Measurements from ENCODE around the gene PASD1. TPM values are rescaled to one million over a fixed set of nuclear protein-coding genes. Genes with fewer than 3 reads are reported as not detected.

The PASD1 gene
- total RNA-seq, 1 donor from 2014 or later, result not detected

GRCh38 chrX:151596282-151596681, 32.8 kb downstream of the PASD1 start:
- peaks cover 5% of the 10 kb centered on the region for H3K9me3 Mint-ChIP-seq
- no peaks in the 10 kb centered on the region for H3K27me3 Mint-ChIP-seq (ENCODE audit: low read depth)
- H3K4me1 Mint-ChIP-seq, result no peaks in the 10 kb centered on the region
- H3K36me3 Mint-ChIP-seq (ENCODE audit: low read depth), result no peaks in the 10 kb centered on the region
- no peak overlapping the region for H3K27ac Mint-ChIP-seq (ENCODE audit: unreplicated experiment)
- no peak overlapping the region for H3K4me3 Mint-ChIP-seq
- TF ChIP-seq CTCF (conservative IDR thresholded peaks at IDR 0.05), result no peak
- DNase-seq (ENCODE audit: low read depth, low spot score), result no peak

GRCh38 chrX:151604931-151605330, 41.5 kb downstream of the PASD1 start:
- H3K9me3 Mint-ChIP-seq, result peaks cover 5% of the 10 kb centered on the region
- no peak overlapping the region for H3K27ac Mint-ChIP-seq (ENCODE audit: unreplicated experiment)
- no peak for TF ChIP-seq CTCF (conservative IDR thresholded peaks at IDR 0.05)
- no peaks in the 10 kb centered on the region for H3K4me1 Mint-ChIP-seq
- no peak for DNase-seq (ENCODE audit: low read depth, low spot score)
- peaks cover 7% of the 10 kb centered on the region for H3K27me3 Mint-ChIP-seq (ENCODE audit: low read depth)
- H3K36me3 Mint-ChIP-seq (ENCODE audit: low read depth), result no peaks in the 10 kb centered on the region
- H3K4me3 Mint-ChIP-seq, result no peak overlapping the region

GRCh38 chrX:151609222-151609621, 45.7 kb downstream of the PASD1 start:
- Mint-ChIP-seq H3K4me3 (no peak overlapping the region), H3K27me3 (ENCODE audit: low read depth) (peaks cover 7% of the 10 kb centered on the region), H3K4me1 (no peaks in the 10 kb centered on the region), H3K36me3 (ENCODE audit: low read depth) (no peaks in the 10 kb centered on the region), H3K27ac (ENCODE audit: unreplicated experiment) (no peak overlapping the region), H3K9me3 (no peaks in the 10 kb centered on the region)
- DNase-seq (ENCODE audit: low read depth, low spot score), result no peak
- no peak for TF ChIP-seq CTCF (conservative IDR thresholded peaks at IDR 0.05)

- Mint-ChIP-seq H3K4me3 (no peak overlapping the region), H3K27me3 (ENCODE audit: low read depth) (peaks cover 4% of the 10 kb centered on the region), H3K27ac (ENCODE audit: unreplicated experiment) (no peak overlapping the region), H3K9me3 (no peaks in the 10 kb centered on the region), H3K36me3 (ENCODE audit: low read depth) (no peaks in the 10 kb centered on the region), H3K4me1 (no peaks in the 10 kb centered on the region)
- no peak for TF ChIP-seq CTCF (conservative IDR thresholded peaks at IDR 0.05)
- DNase-seq (ENCODE audit: low read depth, low spot score), result no peak
These were observed 57.9 kb downstream of the PASD1 start for GRCh38 chrX:151621422-151621821.

- Mint-ChIP-seq H3K4me1 (no peaks in the 10 kb centered on the region), H3K27me3 (ENCODE audit: low read depth) (peaks cover 4% of the 10 kb centered on the region), H3K9me3 (no peaks in the 10 kb centered on the region), H3K36me3 (ENCODE audit: low read depth) (no peaks in the 10 kb centered on the region), H3K27ac (ENCODE audit: unreplicated experiment) (no peak overlapping the region), H3K4me3 (no peak overlapping the region)
- no peak for DNase-seq (ENCODE audit: low read depth, low spot score)
- TF ChIP-seq CTCF (conservative IDR thresholded peaks at IDR 0.05), result no peak
These were observed 61.2 kb downstream of the PASD1 start for GRCh38 chrX:151624677-151625076.

GRCh38 chrX:151631822-151632221, 68.3 kb downstream of the PASD1 start:
- no peak for TF ChIP-seq CTCF (conservative IDR thresholded peaks at IDR 0.05)
- Mint-ChIP-seq H3K36me3 (ENCODE audit: low read depth) (no peaks in the 10 kb centered on the region), H3K4me1 (no peaks in the 10 kb centered on the region), H3K4me3 (no peak overlapping the region), H3K27me3 (ENCODE audit: low read depth) (peaks cover 3% of the 10 kb centered on the region), H3K9me3 (peaks cover 2% of the 10 kb centered on the region), H3K27ac (ENCODE audit: unreplicated experiment) (no peak overlapping the region)
- DNase-seq (ENCODE audit: low read depth, low spot score), result no peak

Data from neural crest cell (in vitro differentiated cells).